H9 (cell line): Measurements from ENCODE around the gene HSPA9. TPM values are rescaled to one million over a fixed set of nuclear protein-coding genes. Genes with fewer than 3 reads are reported as not detected.

Source experiments
- DNase-seq: peaks from one replicate; pipeline ENCODE4 v3.0.0-alpha.2; 2017
- H2AFZ ChIP-seq: one replicate; pipeline ENCODE4 v1.6.1; 2013; ENCODE audit warnings: mild to moderate bottlenecking, low read length, control low read depth, moderate library complexity
- H2AK5ac ChIP-seq: 2 replicates; pipeline ENCODE4 v1.6.1; 2013; ENCODE audit warnings: low read length, control low read depth, mixed read lengths; ENCODE audit not compliant: insufficient read length
- H2BK120ac ChIP-seq: one replicate; pipeline ENCODE4 v1.6.1; 2013; ENCODE audit warnings: low read depth, mild to moderate bottlenecking, low read length, control low read depth, inconsistent platforms; ENCODE audit not compliant: poor library complexity, severe bottlenecking
- H2BK12ac ChIP-seq: 2 replicates; pipeline ENCODE4 v1.6.1; 2013; ENCODE audit warnings: low read length, control low read depth, mixed read lengths, low read depth; ENCODE audit not compliant: insufficient read length
- H2BK15ac ChIP-seq: 2 replicates; pipeline ENCODE4 v1.6.1; 2013; ENCODE audit warnings: low read depth, low read length, control low read depth
- H2BK20ac ChIP-seq: one replicate; pipeline ENCODE4 v1.6.1; 2013; ENCODE audit warnings: low read depth, mild to moderate bottlenecking, low read length, control low read depth, inconsistent platforms; ENCODE audit not compliant: poor library complexity, severe bottlenecking
- H2BK5ac ChIP-seq: 2 replicates; pipeline ENCODE4 v1.6.1; 2013; ENCODE audit warnings: low read length, control low read depth, mixed read lengths; ENCODE audit not compliant: insufficient read length
- H3K14ac ChIP-seq: 2 replicates; pipeline ENCODE4 v1.6.1; 2013; ENCODE audit warnings: low read length, control low read depth; ENCODE audit not compliant: insufficient read depth
- H3K18ac ChIP-seq: 2 replicates; pipeline ENCODE4 v1.6.1; 2013; ENCODE audit warnings: low read depth, mild to moderate bottlenecking, mixed read lengths, low read length, control low read depth; ENCODE audit not compliant: insufficient read length
- H3K23ac ChIP-seq: 2 replicates; pipeline ENCODE4 v1.6.1; 2013; ENCODE audit warnings: low read length, control low read depth, mixed read lengths, low read depth; ENCODE audit not compliant: insufficient read length
- H3K23me2 ChIP-seq: 2 replicates; pipeline ENCODE4 v1.6.1; 2013; ENCODE audit warnings: low read depth, mild to moderate bottlenecking, mixed read lengths, low read length, control low read depth; ENCODE audit not compliant: insufficient read length, poor library complexity, severe bottlenecking
- H3K27ac ChIP-seq: 2 replicates; pipeline ENCODE4 v1.5.1; 2013; ENCODE audit warnings: low read length, control low read depth, mixed read lengths, low read depth; ENCODE audit not compliant: insufficient read length
- H3K27me3 ChIP-seq: 2 replicates; pipeline ENCODE4 v1.6.1; 2013; ENCODE audit warnings: low read length, control low read depth, inconsistent platforms; ENCODE audit not compliant: insufficient read depth
- H3K4ac ChIP-seq: 2 replicates; pipeline ENCODE4 v1.6.1; 2013; ENCODE audit warnings: low read depth, mild to moderate bottlenecking, control low read depth, inconsistent platforms, low read length, moderate library complexity
- H3K4me1 ChIP-seq: 2 replicates; pipeline ENCODE4 v1.6.1; 2013; ENCODE audit warnings: low read length, control low read depth, inconsistent platforms; ENCODE audit not compliant: insufficient read depth
- H3K4me2 ChIP-seq: 2 replicates; pipeline ENCODE4 v1.6.1; 2013; ENCODE audit warnings: low read length, control low read depth, mixed read lengths; ENCODE audit not compliant: insufficient read length, insufficient read depth
- H3K56ac ChIP-seq: 2 replicates; pipeline ENCODE4 v1.6.1; 2013; ENCODE audit warnings: low read depth, mild to moderate bottlenecking, mixed read lengths, low read length, control low read depth; ENCODE audit not compliant: insufficient read length
- H3K79me1 ChIP-seq: 2 replicates; pipeline ENCODE4 v1.6.1; 2013; ENCODE audit warnings: low read depth, mild to moderate bottlenecking, moderate library complexity, low read length, control low read depth, inconsistent platforms; ENCODE audit not compliant: insufficient read depth, poor library complexity, severe bottlenecking
- H3K79me2 ChIP-seq: 2 replicates; pipeline ENCODE4 v1.6.1; 2013; ENCODE audit warnings: low read length, control low read depth, inconsistent platforms; ENCODE audit not compliant: insufficient read depth
- H3K9ac ChIP-seq: 2 replicates; pipeline ENCODE4 v1.6.1; 2013; ENCODE audit warnings: low read length, control low read depth, mixed read lengths; ENCODE audit not compliant: insufficient read length; ENCODE audit errors: extremely low read depth
- H3K9me3 ChIP-seq: one replicate; pipeline ENCODE4 v1.6.1; 2013; ENCODE audit warnings: low read depth, low read length, inconsistent platforms; ENCODE audit not compliant: control insufficient read depth
- H3T11ph ChIP-seq: one replicate; pipeline ENCODE4 v1.6.1; 2013; ENCODE audit warnings: mild to moderate bottlenecking, low read length, control low read depth, inconsistent platforms
- H4K20me1 ChIP-seq: one replicate; pipeline ENCODE4 v1.6.1; 2013; ENCODE audit not compliant: control insufficient read depth, insufficient read length, insufficient read depth
- H4K5ac ChIP-seq: 2 replicates; pipeline ENCODE4 v1.6.1; 2013; ENCODE audit warnings: low read depth, mild to moderate bottlenecking, mixed read lengths, low read length, control low read depth; ENCODE audit not compliant: insufficient read length
- H4K8ac ChIP-seq: replicated peaks from 2 replicates; pipeline ENCODE4 v1.6.1; 2013; ENCODE audit warnings: low read length, control low read depth, mixed read lengths, low read depth; ENCODE audit not compliant: insufficient read length
- H4K91ac ChIP-seq: 2 replicates; pipeline ENCODE4 v1.6.1; 2013; ENCODE audit warnings: low read depth, mild to moderate bottlenecking, moderate library complexity, mixed read lengths, low read length, control low read depth; ENCODE audit not compliant: insufficient read length
- H3K27ac Mint-ChIP-seq, 3 experiments: 2 replicates in 2 of 3; 3 replicates in 1 of 3; pipeline ENCODE4 v1.8.0; 2020 to 2021; ENCODE audit warnings: mixed read lengths in 3 of 3, mild to moderate bottlenecking in 1 of 3, moderate library complexity in 1 of 3
- H3K27me3 Mint-ChIP-seq: 2 replicates; pipeline ENCODE4 v1.8.0; 2021; ENCODE audit warnings: low read depth, mild to moderate bottlenecking, moderate library complexity, mixed read lengths
- H3K36me3 Mint-ChIP-seq, 3 experiments: 2 replicates in 2 of 3; 3 replicates in 1 of 3; pipeline ENCODE4 v1.8.0; 2020 to 2021; ENCODE audit warnings: low read depth in 3 of 3, mixed read lengths in 3 of 3; ENCODE audit not compliant: insufficient read depth in 1 of 3
- H3K4me1 Mint-ChIP-seq, 2 experiments: 2 replicates each; pipeline ENCODE4 v1.8.0; 2020; ENCODE audit warnings: mixed read lengths in 2 of 2
- H3K4me3 Mint-ChIP-seq, 2 experiments: 2 replicates in 1 of 2; 3 replicates in 1 of 2; pipeline ENCODE4 v1.8.0; 2020 to 2021; ENCODE audit warnings: mild to moderate bottlenecking in 2 of 2, mixed read lengths in 2 of 2, moderate library complexity in 1 of 2
- H3K9me3 Mint-ChIP-seq, 2 experiments: 2 replicates in 1 of 2; 3 replicates in 1 of 2; pipeline ENCODE4 v1.8.0; 2020; ENCODE audit warnings: mild to moderate bottlenecking in 2 of 2, mixed read lengths in 2 of 2, moderate library complexity in 1 of 2
- WGBS: extraction: QIAGEN DNeasy Blood & Tissue Kit; methylation state at CpG from one replicate; pipeline ENCODE4 v1.1.7; 2013; ENCODE audit warnings: missing lambda C conversion rate, low lambda C conversion rate, mixed read lengths; ENCODE audit not compliant: insufficient read length; ENCODE audit errors: extremely low coverage; 5-methylcytosine and 5-hydroxymethylcytosine counted together
- total RNA-seq: library from RNA; stranded (reverse); gene quantifications from 2 replicates; pipeline ENCODE4 v1.2.1, GENCODE V29; 2021
- TF ChIP-seq, protein P1 (sequence below): fragments of 200-600 bp; sonication (generic); conservative IDR thresholded peaks from 3 replicates; pipeline ENCODE4 v1.8.0; 2021; ENCODE audit warnings: antibody characterized with exemption, mild to moderate bottlenecking

The HSPA9 gene
- total RNA-seq, 1 experiment from 2014 or later = 397 TPM

DNA sequence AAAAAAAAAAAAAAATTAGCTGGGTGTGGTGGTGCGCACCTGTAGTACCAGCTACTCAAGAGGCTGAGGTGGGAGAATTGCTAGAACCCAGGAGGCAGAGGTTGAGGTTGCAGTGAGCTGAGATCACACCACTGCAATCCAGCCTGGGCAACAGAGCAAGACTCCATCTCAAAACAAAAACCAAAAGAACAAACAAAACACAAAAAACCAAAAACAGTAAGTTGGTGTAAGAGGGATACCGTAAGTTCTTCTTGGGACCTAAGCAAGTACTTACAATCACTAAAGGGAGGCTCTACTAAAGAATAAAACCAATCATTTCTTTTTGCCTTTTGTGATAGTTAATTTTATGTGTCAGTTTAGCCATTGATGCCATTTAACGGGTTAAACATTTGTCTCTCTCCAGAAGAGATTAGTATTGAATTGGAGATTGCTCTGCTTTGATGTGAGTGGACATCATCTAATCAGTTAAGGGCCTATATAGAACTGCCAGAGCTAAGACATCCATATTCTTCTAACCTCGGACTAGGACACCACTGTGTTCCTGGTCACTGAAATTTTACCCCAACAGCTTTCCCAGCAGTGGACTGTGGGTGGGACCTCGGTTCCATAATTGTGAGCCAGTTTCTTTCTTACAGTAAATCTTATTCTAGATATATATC is 21.6 kb downstream of the HSPA9 start:
- H2AK5ac ChIP-seq = no peak overlapping the region
- WGBS = no CpG with 5 or more reads among the region's 5 CpGs
- Mint-ChIP-seq H3K9me3 (no peaks in the 10 kb centered on the region), H3K27ac (peak overlapping the region in 1 of 3 experiments; percentile 89; a peak in 3 of 7 replicates), H3K27me3 (no peaks in the 10 kb centered on the region), H3K4me3 (no peak overlapping the region), H3K4me1 (no peaks in the 10 kb centered on the region), H3K36me3 (peaks cover 26 to 70% (median 54%) of the 10 kb centered on the region in 3 experiments)
- DNase-seq = no peak
- TF ChIP-seq, protein P1, sequence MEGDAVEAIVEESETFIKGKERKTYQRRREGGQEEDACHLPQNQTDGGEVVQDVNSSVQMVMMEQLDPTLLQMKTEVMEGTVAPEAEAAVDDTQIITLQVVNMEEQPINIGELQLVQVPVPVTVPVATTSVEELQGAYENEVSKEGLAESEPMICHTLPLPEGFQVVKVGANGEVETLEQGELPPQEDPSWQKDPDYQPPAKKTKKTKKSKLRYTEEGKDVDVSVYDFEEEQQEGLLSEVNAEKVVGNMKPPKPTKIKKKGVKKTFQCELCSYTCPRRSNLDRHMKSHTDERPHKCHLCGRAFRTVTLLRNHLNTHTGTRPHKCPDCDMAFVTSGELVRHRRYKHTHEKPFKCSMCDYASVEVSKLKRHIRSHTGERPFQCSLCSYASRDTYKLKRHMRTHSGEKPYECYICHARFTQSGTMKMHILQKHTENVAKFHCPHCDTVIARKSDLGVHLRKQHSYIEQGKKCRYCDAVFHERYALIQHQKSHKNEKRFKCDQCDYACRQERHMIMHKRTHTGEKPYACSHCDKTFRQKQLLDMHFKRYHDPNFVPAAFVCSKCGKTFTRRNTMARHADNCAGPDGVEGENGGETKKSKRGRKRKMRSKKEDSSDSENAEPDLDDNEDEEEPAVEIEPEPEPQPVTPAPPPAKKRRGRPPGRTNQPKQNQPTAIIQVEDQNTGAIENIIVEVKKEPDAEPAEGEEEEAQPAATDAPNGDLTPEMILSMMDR = no peak
- no peak overlapping the region for H2BK120ac ChIP-seq
- no peak overlapping the region for H3K9ac ChIP-seq
- H3K23ac ChIP-seq = no peak overlapping the region
- no peaks in the 10 kb centered on the region for H3K4me1 ChIP-seq
- no peaks in the 10 kb centered on the region for H3K9me3 ChIP-seq
- no peak overlapping the region for H3K18ac ChIP-seq
- H3K4me2 ChIP-seq = no peak overlapping the region
- no peak overlapping the region for H2BK15ac ChIP-seq
- H3K4ac ChIP-seq = no peak overlapping the region
- H2BK12ac ChIP-seq = no peak overlapping the region
- H3K56ac ChIP-seq = no peak overlapping the region
- H3K79me1 ChIP-seq = no peaks in the 10 kb centered on the region
- no peak overlapping the region for H3K14ac ChIP-seq
- H4K91ac ChIP-seq = no peak overlapping the region
- no peak overlapping the region for H2AFZ ChIP-seq
- no peak overlapping the region for H4K5ac ChIP-seq
- H4K20me1 ChIP-seq = no peaks in the 10 kb centered on the region
- H3K79me2 ChIP-seq = peaks cover 2% of the 10 kb centered on the region; the same call in 1 of the 2 replicates
- no peaks in the 10 kb centered on the region for H3K27me3 ChIP-seq
- H3K27ac ChIP-seq = no peak overlapping the region
- H2BK5ac ChIP-seq = no peak overlapping the region
- H3T11ph ChIP-seq = no peak overlapping the region
- no peaks in the 10 kb centered on the region for H3K23me2 ChIP-seq
- no peak overlapping the region for H4K8ac ChIP-seq
- H2BK20ac ChIP-seq = no peak overlapping the region
